Subcutaneous adipose tissue (tissue), 4 donors: ENCODE results near the gene ANKRD23. TPM values are rescaled to one million over a fixed set of nuclear protein-coding genes. Genes with fewer than 3 reads are reported as not detected.

Experiments
- total RNA-seq, 4 donors: library from RNA; depleted of rRNA; stranded (reverse); fragments of >200 nt; gene quantifications; one replicate each; pipeline ENCODE4 v1.1.0, GENCODE V29; 2016
- TF ChIP-seq, protein P1 (sequence below): fragments of 450-650 bp; IDR thresholded peaks from one replicate; pipeline ENCODE4 v1.5.1; 2016; ENCODE audit warnings: low read depth, mild to moderate bottlenecking, control low read depth, antibody characterized with exemption, moderate library complexity

The ANKRD23 gene
- total RNA-seq, 4 donors from 2014 or later, result 1.7 to 4.3 (median 2.9) TPM; not detected in 1

DNA sequence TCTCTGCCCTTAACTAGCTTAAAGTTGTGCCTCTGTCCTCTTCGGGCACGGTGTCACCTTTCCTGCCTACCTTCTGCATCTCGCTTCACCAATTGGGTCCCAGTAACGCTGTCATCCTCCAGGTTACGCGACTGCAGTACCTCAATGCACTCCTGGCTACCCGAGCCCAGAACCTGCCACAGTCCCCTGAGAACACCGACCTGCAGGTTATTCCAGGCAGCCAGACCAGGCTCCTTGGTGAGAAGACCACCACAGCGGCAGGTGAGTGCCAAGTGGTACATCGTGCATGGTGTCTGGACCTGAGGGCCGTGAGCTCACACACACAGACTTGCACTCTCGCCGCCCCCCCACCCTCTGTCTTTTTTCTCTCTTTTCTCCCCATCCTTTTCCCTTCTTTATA is 14.9 kb downstream of the ANKRD23 start:
- TF ChIP-seq, protein P1, sequence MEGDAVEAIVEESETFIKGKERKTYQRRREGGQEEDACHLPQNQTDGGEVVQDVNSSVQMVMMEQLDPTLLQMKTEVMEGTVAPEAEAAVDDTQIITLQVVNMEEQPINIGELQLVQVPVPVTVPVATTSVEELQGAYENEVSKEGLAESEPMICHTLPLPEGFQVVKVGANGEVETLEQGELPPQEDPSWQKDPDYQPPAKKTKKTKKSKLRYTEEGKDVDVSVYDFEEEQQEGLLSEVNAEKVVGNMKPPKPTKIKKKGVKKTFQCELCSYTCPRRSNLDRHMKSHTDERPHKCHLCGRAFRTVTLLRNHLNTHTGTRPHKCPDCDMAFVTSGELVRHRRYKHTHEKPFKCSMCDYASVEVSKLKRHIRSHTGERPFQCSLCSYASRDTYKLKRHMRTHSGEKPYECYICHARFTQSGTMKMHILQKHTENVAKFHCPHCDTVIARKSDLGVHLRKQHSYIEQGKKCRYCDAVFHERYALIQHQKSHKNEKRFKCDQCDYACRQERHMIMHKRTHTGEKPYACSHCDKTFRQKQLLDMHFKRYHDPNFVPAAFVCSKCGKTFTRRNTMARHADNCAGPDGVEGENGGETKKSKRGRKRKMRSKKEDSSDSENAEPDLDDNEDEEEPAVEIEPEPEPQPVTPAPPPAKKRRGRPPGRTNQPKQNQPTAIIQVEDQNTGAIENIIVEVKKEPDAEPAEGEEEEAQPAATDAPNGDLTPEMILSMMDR, result no peak

- TF ChIP-seq, protein P1, result no peak
Measured at GRCh38 chr2:96828436-96828835, 15.4 kb downstream of the ANKRD23 start.

GRCh38 chr2:96826546-96827278 is 17.1 kb downstream of the ANKRD23 start:
- TF ChIP-seq, protein P1, result no peak

- TF ChIP-seq, protein P1, result no peak
Measured at GRCh38 chr2:96825057-96825456, 18.8 kb downstream of the ANKRD23 start.

- TF ChIP-seq, protein P1, result no peak
Measured at GRCh38 chr2:96824079-96824870, 19.5 kb downstream of the ANKRD23 start.

- TF ChIP-seq, protein P1, result no peak
Measured at GRCh38 chr2:96823198-96823597, 20.6 kb downstream of the ANKRD23 start.

- TF ChIP-seq, protein P1, result no peak
Measured at GRCh38 chr2:96822786-96823185, 21.0 kb downstream of the ANKRD23 start.
